ENCODE data around the gene MRPS31.

Gene MRPS31

DNA sequence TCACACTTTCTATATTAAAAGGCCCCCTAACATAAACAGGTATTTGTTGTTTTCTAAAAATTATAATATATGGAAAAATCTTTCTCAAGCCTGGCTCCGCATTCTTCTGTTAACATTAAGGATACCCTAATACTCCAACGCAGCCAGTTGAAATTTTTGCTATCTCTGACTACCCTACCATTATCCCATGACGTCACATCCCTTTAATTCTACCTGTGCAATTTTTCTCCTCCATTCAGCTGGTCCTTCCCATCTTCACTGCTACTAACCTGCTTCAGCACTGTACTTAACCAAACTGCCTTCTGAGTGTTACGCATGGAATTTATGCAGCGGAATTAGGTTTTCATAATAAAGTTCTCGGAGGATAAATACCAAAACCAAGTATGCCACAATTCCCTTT lies 1.0 kb downstream of the MRPS31 start:
- DNase-seq, result no peak
- Histone ChIP-seq H4K20me1 (ENCODE audit: insufficient read depth, low read length) (no peaks in the 10 kb centered on the region), H3K27me3 (replicated peaks; ENCODE audit: insufficient read depth, low read length) (no peaks in the 10 kb centered on the region), H3F3A (ENCODE audit: insufficient read depth, low read length) (peaks cover 3% of the 10 kb centered on the region), H3K4me2 (ENCODE audit: low read depth, low read length) (peak overlapping the region; percentile 62), H3K9me2 (replicated peaks; ENCODE audit: insufficient read depth, low read length) (no peaks in the 10 kb centered on the region), H2AFZ (ENCODE audit: low read length) (no peak overlapping the region), H3K27ac (ENCODE audit: low read length) (no peak overlapping the region), H3K9me3 (replicated peaks; ENCODE audit: insufficient read depth, low read length) (no peaks in the 10 kb centered on the region), H3K4me3 (ENCODE audit: low read length) (peak overlapping the region; percentile 83), H3K36me3 (replicated peaks; ENCODE audit: insufficient read depth, low read length) (no peaks in the 10 kb centered on the region), H3K9ac (ENCODE audit: low read length) (no peak overlapping the region), H3K4me1 (ENCODE audit: low read length) (no peaks in the 10 kb centered on the region), H3K79me2 (ENCODE audit: low read length) (peaks cover 23% of the 10 kb centered on the region)
- TF ChIP-seq, protein P1, sequence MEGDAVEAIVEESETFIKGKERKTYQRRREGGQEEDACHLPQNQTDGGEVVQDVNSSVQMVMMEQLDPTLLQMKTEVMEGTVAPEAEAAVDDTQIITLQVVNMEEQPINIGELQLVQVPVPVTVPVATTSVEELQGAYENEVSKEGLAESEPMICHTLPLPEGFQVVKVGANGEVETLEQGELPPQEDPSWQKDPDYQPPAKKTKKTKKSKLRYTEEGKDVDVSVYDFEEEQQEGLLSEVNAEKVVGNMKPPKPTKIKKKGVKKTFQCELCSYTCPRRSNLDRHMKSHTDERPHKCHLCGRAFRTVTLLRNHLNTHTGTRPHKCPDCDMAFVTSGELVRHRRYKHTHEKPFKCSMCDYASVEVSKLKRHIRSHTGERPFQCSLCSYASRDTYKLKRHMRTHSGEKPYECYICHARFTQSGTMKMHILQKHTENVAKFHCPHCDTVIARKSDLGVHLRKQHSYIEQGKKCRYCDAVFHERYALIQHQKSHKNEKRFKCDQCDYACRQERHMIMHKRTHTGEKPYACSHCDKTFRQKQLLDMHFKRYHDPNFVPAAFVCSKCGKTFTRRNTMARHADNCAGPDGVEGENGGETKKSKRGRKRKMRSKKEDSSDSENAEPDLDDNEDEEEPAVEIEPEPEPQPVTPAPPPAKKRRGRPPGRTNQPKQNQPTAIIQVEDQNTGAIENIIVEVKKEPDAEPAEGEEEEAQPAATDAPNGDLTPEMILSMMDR (IDR thresholded peaks at IDR 0.05; ENCODE audit: low read length), result no peak
- TF ChIP-seq EZH2 (optimal IDR thresholded peaks at IDR 0.05; ENCODE audit: low read depth, low read length), result no peak
- no peak for TF ChIP-seq EZH2phosphoT487 (IDR thresholded peaks at IDR 0.05; ENCODE audit: low read length)

DNA sequence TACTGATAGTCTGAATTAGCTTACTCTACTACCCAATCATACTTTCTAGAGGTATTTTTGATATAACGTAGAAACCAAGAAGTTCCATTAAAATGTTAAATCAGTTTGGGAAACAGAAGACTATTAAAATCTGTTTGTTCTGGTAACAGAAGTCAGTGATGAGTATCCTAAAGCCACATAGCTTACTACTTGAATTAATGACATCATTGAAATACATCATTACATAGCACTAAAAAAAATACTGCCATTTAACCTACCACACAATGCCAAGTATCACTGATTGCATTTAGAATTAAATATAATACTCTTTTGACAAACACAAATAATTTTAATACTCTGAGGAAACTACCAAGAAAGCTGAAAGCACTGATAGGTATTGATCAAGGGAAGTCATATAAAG lies 5.4 kb downstream of the MRPS31 start:
- no peaks in the 10 kb centered on the region for H3K36me3 ChIP-seq (replicated peaks; ENCODE audit: insufficient read depth, low read length)
- no peaks in the 10 kb centered on the region for H3K4me1 ChIP-seq (ENCODE audit: low read length)
- DNase-seq, result no peak
- no peaks in the 10 kb centered on the region for H3K27me3 ChIP-seq (replicated peaks; ENCODE audit: insufficient read depth, low read length)
- TF ChIP-seq EZH2 (optimal IDR thresholded peaks at IDR 0.05; ENCODE audit: low read depth, low read length) (no peak), EZH2phosphoT487 (IDR thresholded peaks at IDR 0.05; ENCODE audit: low read length) (no peak)
- TF ChIP-seq, protein P1 (IDR thresholded peaks at IDR 0.05; ENCODE audit: low read length), result no peak
- no peaks in the 10 kb centered on the region for H3F3A ChIP-seq (ENCODE audit: insufficient read depth, low read length)
- no peak overlapping the region for H3K4me3 ChIP-seq (ENCODE audit: low read length)
- no peaks in the 10 kb centered on the region for H3K9me2 ChIP-seq (replicated peaks; ENCODE audit: insufficient read depth, low read length)
- no peak overlapping the region for H3K27ac ChIP-seq (ENCODE audit: low read length)
- H2AFZ ChIP-seq (ENCODE audit: low read length), result no peak overlapping the region
- H3K9ac ChIP-seq (ENCODE audit: low read length), result no peak overlapping the region
- no peak overlapping the region for H3K4me2 ChIP-seq (ENCODE audit: low read depth, low read length)
- no peaks in the 10 kb centered on the region for H3K9me3 ChIP-seq (replicated peaks; ENCODE audit: insufficient read depth, low read length)
- no peaks in the 10 kb centered on the region for H4K20me1 ChIP-seq (ENCODE audit: insufficient read depth, low read length)
- H3K79me2 ChIP-seq (ENCODE audit: low read length), result peaks cover 19% of the 10 kb centered on the region

DNA sequence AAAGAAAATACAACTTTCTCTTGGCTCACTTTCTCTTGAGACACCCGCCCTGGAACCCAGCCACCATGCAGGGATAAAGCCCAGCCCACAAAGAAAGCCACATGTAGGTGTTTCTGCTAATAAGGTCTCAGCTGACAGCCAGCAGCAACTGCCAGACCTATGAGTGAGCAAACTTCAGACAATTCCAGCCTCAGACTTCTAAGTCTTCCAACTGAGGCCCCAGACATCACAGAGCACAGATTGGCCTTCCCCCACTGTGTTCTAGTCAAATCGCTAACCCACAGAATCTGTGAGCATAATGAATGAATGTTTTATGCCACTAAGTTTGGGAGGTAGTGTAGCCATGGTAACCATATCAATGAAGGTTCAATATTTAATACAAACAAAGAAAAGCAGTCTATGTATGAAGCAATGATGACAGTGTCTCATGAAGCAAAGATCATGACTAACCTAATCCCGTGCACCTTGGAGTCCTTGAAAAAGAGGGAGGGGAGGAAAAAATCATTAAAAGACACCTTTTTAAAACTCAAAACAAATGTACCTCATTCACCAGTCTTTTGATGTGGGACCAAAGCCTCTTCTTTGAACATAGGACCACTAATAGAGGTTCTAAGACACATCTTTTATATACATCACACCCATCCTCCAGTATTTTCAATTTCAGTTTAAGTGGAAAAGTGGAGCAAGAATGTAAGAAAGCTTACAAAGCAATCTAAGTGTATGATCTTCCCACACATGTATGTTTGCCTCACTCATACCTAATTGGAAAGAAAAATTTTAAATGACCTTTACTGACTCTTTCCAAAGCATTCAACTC lies 6.2 kb downstream of the MRPS31 start:
- Histone ChIP-seq H2AFZ (ENCODE audit: low read length) (no peak overlapping the region), H3K36me3 (replicated peaks; ENCODE audit: insufficient read depth, low read length) (no peaks in the 10 kb centered on the region), H3K9me3 (replicated peaks; ENCODE audit: insufficient read depth, low read length) (no peaks in the 10 kb centered on the region), H3K4me2 (ENCODE audit: low read depth, low read length) (no peak overlapping the region), H3K4me1 (ENCODE audit: low read length) (no peaks in the 10 kb centered on the region), H3K4me3 (ENCODE audit: low read length) (no peak overlapping the region), H4K20me1 (ENCODE audit: insufficient read depth, low read length) (no peaks in the 10 kb centered on the region), H3K79me2 (ENCODE audit: low read length) (peaks cover 11% of the 10 kb centered on the region), H3K27me3 (replicated peaks; ENCODE audit: insufficient read depth, low read length) (no peaks in the 10 kb centered on the region), H3F3A (ENCODE audit: insufficient read depth, low read length) (no peaks in the 10 kb centered on the region), H3K27ac (ENCODE audit: low read length) (no peak overlapping the region), H3K9me2 (replicated peaks; ENCODE audit: insufficient read depth, low read length) (no peaks in the 10 kb centered on the region), H3K9ac (ENCODE audit: low read length) (no peak overlapping the region)
- DNase-seq, result no peak
- TF ChIP-seq, protein P1 (IDR thresholded peaks at IDR 0.05; ENCODE audit: low read length), result no peak
- TF ChIP-seq EZH2phosphoT487 (IDR thresholded peaks at IDR 0.05; ENCODE audit: low read length) (no peak), EZH2 (optimal IDR thresholded peaks at IDR 0.05; ENCODE audit: low read depth, low read length) (no peak)
